ENCODE results near the gene FAM114A2.

- no peak for TF ChIP-seq REST (tag by site-specific recombination; IDR thresholded peaks at IDR 0.05)
- TF ChIP-seq ZNF629 (tag by site-specific recombination; IDR thresholded peaks at IDR 0.05) = no peak
- TF ChIP-seq CTCF (tag by site-specific recombination; IDR thresholded peaks at IDR 0.05) = peak; percentile 37; the same call in 1 of the 2 replicates
- TF ChIP-seq ZNF221 (tag by site-specific recombination; IDR thresholded peaks at IDR 0.05; ENCODE audit: borderline replicate concordance) = no peak
- TF ChIP-seq INSM2 (tag by site-specific recombination; IDR thresholded peaks at IDR 0.05) = no peak
- TF ChIP-seq ZNF311 (tag by site-specific recombination; IDR thresholded peaks at IDR 0.05; ENCODE audit: borderline replicate concordance) = no peak
- no peak for TF ChIP-seq ZNF138 (tag by site-specific recombination; IDR thresholded peaks at IDR 0.05; ENCODE audit: borderline replicate concordance)
- TF ChIP-seq ZNF274 (IDR thresholded peaks at IDR 0.05; ENCODE audit: low read length) = no peak
- TF ChIP-seq ZNF274 (tag by site-specific recombination; IDR thresholded peaks at IDR 0.05; ENCODE audit: borderline replicate concordance) = no peak
- TF ChIP-seq ZNF626 (tag by site-specific recombination; IDR thresholded peaks at IDR 0.05) = no peak
- TF ChIP-seq ATF2 (tag by site-specific recombination; IDR thresholded peaks at IDR 0.05; ENCODE audit: low read depth) = no peak
- TF ChIP-seq ZNF830 (tag by site-specific recombination; IDR thresholded peaks at IDR 0.05; ENCODE audit: low read depth) = no peak
- TF ChIP-seq PRDM4 (tag by site-specific recombination; IDR thresholded peaks at IDR 0.05) = no peak
- TF ChIP-seq ZNF514 (tag by site-specific recombination; IDR thresholded peaks at IDR 0.05) = no peak
Observed at GRCh38 chr5:153974131-153974812, 64.4 kb downstream of the FAM114A2 start.
